ELR (cell line): ENCODE data around the gene LYSMD3.
"Not testable (repeated sequence)": the region's sequence is repeated elsewhere in the genome, so short reads cannot be mapped to it uniquely, and the experiment has no call there.

Source experiments
- DNase-seq: peaks from one replicate; pipeline ENCODE4 v3.0.0-alpha.2; 2015; ENCODE audit warnings: low read depth

The LYSMD3 gene

DNA sequence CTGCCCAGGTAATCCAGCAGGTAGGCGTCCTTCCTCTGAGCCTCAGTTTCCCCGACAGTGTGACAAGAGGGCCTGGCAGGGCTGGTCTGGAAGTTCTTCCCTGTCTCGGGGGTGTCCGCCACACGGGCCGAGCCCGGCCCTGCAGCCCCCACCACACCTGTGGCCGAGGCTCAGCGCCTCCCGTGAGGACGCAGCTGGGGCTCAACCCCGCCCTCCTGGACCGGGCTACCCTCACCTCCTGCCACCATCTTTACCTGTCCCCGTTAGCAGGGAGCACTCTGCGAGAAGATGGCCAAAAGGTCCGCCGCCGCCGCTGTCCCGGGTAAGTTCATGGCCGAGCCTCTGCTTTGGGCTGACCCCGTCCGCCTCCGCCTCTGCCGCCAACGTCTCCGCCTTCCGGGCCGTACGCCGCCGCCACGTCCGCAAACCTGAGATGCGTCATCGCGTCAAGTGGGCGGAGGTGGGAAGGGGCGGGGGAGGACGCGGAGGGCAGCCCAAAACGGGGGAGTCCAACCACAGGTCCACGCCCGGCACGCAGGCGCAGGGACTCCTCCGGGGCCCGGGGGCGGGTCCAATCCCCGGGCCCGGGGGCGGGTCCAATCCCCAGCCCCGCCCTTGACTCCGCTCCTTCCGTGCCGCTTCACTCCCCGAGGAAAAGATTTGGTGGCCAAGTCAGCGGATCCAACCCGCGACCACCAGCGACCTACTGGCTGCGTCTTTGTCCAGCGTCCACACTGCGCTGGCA is at the start of gene LYSMD3:
TSS of gene LYSMD3 (minus strand) at position 391 of the 745 bp plus-strand sequence. CDS start 4,295 bp downstream, outside the sequence.
- DNase-seq, result peak; percentile 97

DNA sequence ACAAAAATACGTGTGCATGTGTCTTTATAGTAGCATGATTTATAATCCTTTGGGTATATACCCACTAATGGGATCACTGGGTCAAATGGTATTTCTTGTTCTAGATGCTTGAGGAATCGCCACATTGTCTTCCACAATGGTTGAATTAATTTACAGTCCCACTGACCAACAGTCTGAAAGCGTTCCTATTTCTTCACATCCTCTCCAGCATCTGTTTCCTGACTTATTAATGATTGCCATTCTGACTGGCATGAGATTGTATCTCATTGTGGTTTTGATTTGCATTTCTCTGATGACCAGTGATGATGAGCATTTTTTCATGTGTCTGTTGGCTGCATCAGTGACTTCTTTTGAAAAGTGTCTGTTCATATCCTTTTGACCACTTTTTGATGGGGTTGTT is 47.2 kb upstream of the LYSMD3 start:
- DNase-seq, result not testable (repeated sequence)

DNA sequence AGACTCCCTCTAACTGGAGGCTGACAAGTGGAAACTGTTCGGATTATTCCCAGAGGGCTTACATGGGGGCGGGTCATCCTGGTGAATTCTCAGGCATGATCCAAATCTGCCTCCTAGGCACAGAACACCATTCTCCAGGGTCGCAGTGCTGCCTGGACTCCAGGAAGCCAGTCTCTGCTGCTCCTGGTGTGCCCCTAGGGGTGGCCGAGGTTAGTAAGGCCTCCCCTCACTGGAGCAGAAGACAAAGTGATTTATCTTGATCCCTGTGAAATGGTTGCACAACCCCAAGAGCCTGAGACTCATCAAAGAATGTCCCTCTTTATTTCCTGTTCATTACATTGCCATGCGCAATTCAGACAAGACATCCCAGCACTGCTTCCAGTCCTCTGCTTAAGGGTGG is 46.3 kb upstream of the LYSMD3 start:
- no peak for DNase-seq

DNA sequence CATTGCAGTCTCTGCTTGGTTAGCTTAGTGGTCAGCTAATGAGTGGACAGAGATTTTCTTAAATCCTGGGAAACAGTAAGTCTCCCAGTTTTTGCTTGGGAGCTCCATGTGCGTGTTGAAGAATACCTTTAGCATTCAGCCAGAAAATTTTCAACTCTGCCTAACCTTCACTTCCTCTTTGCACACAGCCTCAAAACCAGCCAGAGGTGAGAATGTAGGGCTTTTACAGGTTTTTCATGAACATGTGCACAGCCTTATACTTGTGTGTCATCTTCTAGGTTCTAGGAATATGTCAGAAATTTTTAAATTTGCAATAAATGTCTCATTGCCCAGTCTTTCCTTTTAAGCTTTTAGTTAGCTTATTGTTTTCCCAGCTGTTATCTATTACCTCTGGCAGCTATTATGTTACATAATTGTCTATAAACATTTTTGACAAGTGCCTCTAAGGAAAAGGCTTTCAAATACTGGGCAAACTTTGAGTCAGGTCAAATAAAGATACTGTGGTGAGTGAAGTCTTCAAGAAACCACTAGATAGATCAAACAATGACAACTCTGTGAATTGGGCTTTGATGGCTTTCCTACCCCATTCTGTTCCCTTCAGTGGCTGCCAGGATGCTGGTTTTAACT is 41.9 kb upstream of the LYSMD3 start:
- DNase-seq, result no peak

DNA sequence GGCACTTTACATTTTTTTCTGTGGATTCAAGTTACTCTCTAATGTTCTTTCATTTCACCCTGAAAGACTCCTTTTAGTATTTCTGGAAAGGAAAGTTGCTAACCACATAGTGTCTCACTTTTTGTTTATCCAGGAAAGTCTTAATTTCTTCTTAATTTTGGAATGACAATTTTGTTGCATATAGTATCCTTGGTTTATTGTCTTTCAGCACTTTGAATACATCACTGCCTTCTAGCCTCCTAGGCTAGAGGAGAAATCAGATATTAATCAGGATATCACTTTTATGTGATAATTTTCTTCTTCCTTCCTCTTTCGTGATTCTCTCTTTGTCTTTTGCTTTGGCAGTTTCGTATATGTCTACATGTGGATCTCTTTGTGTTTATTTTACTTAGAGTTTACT is 40.6 kb upstream of the LYSMD3 start:
- no peak for DNase-seq

DNA sequence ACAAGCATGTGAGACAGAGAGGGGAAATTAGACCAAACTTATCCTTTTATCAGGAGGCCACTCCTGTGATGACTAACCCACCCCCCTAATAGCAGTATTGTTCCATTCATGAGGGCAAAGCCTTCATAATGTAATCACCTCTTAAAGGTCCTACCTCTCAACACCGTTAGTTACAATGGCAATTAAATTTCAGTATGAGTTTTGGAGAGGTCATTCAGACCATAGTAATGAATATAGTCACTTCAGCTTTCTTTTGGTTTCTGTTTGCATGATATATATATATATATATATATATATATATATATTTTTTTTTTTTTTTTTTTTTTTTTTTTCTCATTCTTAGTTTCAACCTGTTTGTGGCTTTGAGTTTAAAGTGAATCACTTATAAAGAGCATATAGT is 39.7 kb upstream of the LYSMD3 start:
- no peak for DNase-seq

DNA sequence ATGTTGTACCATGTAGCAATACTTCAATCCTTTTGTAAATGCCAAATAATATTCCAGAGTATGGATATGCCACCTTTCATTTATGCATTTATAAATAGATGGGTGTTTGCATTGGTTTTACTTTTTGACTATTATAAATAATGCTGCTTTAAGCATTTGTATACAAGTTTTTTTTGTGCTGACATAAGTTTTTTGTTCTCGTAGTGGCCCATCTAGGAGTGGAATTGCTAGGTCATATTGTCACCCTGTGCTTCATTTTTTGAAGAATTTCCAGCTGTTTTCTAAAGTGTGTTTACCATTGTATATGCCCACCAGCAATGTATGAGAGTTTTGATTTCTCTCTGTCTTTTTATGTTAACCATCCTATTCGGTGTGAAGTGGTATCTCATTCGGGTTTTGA is 36.1 kb upstream of the LYSMD3 start:
- DNase-seq, result no peak

DNA sequence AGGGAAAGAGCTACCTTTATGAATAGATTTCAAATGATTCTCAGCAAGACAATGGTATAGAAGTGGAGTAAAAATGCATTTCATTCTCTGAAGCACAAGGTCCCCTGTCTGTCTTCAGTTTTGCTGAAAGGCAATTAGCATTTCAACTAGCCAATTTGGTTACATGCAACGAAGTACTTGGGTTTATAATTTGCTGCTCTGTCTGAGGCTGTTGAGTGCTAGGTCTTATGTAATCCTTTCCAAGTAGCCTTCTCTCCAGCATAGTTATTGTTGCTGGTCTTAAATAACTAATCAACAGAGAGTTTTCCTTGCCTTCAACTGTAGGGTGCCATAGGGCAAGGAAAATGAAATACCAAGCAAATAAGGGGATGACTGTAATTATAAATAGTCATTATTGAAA is 33.7 kb upstream of the LYSMD3 start:
- DNase-seq, result no peak

DNA sequence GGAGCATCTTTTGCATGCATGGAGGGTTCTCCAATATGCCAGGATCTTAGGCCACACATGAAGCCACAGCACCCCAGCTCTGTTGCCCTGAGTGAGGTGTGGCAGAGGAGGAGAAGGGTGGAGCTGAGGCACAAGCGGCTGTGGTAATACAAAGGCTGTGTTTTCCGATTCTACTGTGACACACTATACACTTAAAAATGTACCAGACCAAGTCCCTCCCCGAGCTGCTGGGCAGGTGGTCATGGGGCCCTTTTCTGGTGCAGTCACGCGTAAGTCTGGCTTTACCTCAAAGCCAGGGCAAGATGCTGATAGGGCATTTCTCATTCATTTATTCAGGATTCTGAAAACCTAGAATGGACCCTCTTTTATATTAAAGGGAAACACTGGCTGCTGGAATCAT is 33.0 kb upstream of the LYSMD3 start:
- no peak for DNase-seq

DNA sequence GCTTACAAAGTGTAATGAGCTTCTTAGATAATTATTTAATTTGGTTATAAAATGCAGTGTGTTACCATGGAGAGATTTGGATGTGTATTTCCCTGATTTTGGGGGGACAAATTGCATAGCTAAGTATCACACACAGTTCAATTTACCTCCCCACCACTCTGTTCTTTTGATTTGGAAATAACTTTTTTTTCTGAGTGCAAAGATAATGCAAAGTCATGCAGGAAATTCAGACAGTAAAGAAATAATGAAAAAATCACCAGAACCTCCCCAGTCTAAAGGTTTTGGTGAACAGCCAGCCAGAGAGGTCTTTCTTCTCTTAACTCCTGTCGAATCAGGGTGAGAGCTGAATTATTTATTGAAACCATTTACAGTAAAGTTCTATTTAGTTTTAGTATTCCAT is 32.4 kb upstream of the LYSMD3 start:
- no peak for DNase-seq

DNA sequence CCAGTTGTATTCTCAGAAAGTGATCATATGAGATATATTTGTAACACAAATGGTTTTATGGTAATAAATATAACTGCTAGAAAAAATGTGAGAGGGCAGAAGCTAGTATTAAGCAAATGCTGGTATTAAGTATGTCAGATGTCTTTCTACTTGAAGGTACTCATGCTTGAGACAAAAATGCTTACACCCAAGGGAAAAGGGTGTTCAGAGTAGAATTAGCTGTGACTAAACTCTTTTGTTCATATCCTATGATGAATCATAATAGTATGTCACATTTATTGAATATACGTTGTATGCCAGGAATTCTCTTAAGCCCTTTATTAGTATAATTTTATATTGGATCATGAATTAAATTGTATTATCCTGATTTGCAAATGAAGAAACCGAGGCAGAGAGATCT is 31.4 kb upstream of the LYSMD3 start:
- peak; percentile 4 for DNase-seq

DNA sequence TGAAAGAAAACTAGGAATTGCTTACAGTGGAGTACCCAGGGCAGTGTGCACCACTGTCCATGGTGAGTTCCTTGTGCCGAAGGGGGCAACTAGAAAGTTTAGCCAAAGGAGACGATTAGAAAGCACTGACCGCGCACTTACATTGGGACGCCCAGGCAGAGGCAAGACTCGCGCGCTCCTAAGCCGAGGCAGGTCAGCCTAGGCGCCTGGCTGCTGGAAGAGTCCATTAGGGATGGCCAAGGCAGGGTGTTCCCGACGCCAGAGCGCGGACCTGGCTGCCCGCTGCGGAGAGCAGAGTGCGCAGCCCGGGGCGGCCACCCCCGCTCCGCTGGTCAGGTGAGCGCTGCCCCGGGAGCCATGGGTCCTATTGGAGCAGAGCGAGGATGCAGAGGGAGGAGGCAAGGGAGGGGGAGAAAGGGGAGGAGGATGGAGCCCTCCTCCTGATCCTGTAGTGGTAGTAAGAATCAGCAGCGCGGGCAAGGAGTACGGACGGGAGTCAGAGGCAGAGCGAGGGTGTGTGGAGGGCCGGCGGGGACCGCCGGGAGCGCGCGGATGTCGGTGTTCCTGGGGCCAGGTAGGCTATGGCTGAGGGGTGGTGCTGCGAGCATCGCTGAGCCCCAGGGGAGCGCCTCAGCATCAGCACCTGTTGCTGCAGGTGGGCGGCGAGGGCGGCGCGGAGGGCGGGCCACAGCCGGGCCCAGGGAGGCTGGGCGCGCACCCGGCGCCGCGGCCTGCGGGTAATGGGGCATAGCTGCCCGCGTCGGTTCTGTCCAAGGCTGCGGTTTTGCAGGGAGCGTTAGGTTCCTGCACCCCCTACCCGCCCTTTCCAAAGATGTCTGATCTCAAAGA is 29.2 kb upstream of the LYSMD3 start, which contains the start of gene ADGRV1:
TSS of gene ADGRV1 (plus strand) at position 454 of the 849 bp plus-strand sequence. CDS start at position 553, 99 bp downstream.
- peak; percentile 38 for DNase-seq

DNA sequence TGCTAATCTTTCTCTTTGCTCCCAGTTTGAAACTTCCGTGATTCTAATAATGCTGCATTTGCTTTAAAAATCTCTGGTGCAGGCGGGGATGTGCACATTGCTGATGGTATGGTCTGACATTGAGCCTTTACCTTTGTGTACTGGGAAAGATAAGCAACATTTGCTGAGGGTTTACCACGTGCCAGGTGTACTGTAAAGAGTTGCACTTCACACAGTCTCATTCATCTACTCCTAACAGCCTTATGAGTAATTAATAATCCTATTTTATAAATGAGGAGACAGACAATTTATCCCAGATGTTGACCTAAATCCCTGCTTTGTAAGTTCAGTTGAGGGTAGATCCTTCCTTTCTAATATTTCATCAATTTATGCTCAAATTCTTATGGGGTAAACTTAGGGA is 28.5 kb upstream of the LYSMD3 start:
- DNase-seq, result no peak

DNA sequence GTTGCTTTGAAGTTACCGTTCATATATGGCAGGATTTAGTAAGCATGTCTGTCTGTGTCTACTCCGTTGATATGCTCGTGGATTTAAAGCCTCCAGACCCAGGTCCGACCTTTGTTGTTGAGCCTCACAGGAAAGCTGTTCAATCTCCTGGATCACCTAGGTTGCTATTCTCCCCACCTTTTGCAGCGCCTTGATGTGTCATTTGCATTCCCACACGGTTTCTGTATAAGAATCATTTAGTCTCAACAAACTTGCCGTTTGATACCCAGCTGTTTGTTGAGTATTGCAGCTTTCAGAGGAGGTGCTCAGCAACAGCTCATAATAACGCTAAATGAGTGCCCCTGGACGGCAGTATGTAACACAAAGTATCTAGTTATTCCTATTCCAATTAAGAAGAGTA is 28.0 kb upstream of the LYSMD3 start:
- DNase-seq, result no peak

DNA sequence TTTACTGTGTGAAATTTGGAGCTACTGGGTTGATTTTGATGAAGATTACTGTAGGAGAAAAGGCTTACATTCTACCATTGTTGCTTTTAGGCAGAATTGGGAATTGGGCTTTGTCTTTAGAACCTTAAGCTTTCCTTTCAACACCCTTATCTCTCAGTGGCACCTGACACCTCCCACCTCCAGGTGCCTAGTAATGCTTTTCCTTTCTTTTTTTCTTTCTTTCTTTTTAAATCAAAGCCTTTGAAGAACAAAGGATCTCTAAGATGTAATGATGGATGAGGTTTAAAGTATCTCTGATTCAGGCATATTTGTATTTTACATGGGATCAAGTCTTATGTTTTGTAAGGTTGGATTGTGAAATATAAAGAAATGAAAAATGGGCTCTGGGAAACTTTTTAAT is 26.3 kb upstream of the LYSMD3 start:
- no peak for DNase-seq

DNA sequence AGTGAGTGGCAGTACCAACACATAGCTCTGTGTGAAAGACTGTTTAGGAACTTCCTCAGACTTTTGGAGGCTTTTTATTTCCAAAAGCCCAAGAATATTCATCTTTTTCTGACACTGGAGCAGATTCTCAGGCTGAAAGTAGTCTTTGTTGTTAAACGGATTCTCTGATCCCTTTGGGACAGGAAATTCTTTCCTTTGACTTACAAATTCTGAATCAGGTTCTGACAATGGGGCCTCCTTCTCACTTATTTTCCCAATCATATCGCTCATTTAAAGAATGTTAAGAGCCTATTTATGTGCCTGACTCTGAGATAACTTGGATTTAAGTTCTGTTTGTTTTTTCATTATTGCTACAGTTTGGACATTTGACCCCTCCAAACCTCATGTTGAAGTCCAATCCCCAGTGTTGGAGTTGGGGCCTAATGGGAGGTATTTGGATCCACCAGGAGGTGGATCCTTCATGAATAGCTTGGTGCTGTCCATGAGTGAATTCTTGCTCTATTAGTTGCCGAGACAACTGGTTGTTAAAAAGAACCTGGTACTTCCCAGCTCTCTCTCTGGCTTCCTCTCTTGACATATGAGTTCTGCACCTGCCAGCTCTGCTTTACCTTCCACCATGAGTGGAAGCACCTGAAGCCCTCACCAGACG is 25.1 kb upstream of the LYSMD3 start:
- no peak for DNase-seq

DNA sequence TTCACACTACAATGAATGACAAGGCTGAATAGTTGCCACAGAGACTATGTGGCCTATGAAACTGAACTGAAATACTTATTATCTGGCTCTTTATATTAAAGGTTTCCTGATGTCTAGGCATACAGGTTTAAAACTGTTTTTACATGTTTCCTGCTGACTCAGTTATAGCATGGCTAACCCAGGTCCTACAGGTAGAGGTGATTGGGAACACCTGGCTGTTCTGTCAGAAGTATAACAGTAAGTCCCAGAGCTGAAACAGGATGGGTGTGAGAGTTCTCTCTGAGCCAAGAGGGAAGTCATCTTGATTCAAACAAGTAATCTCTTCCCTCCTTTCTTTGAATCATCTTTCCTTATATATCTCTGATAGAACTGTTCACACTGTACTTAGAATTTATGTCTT is 24.3 kb upstream of the LYSMD3 start:
- DNase-seq, result no peak

DNA sequence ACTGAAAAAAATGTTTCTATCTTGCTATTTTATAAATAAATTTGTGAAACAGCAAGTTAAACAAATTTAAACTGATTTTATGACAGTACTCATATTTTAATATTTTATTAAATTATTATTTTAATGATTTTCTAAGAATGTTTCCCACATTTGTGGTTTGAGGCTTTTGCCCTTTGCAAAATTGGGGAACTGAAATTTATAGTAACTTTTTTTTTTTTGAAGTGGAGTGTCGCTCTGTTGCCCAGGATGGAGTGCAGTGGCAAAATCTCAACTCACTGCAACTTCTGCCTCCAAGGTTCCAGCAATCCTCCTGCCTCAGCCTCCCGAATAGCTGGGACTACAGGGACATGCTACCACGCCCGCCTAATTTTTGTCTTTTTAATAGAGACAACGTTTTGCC is 22.0 kb upstream of the LYSMD3 start:
- DNase-seq, result no peak

DNA sequence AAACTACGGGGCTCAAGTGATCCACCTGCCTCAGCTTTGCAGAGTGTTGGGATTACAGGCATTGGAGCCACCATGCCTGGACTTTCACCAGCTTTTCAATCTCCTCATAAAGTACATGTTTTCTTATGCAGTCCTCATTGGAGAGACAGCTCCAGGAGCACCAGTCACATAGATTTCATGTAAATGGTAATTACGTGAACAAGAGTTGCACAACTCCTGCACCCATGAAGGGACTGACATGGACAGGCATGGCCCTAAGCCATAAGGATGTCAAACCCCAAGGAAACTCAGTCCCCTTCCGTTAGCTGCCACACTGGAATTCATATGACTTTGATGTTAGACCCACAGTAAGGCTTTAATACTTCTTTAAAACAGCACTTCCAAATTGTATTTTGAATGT is 21.6 kb upstream of the LYSMD3 start:
- DNase-seq, result no peak

DNA sequence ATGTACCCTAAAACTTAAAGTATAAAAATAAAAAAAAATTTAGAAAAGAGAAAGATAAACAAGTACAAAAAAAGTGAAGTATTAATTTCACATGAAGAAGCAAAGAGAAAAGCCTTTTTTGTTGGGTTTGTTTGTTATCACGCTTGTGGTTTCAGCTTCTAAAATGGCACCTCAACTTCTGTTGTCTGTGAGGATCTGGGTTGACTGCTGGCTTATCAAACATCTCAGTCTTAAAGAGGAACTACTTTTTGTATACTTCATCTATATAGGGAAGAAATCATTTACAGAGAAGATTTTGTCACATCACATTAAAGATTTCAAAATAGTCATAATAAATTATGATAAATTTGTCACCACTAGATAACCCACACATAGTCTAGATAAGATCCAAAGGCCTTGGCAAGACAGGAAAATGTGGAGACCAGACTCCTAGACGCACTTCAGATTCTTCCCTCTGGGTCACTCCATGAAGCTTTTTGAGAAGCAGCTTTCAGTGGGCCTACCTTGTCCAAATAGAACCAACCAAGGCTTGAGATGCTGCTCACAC is 20.4 kb upstream of the LYSMD3 start:
- no peak for DNase-seq

DNA sequence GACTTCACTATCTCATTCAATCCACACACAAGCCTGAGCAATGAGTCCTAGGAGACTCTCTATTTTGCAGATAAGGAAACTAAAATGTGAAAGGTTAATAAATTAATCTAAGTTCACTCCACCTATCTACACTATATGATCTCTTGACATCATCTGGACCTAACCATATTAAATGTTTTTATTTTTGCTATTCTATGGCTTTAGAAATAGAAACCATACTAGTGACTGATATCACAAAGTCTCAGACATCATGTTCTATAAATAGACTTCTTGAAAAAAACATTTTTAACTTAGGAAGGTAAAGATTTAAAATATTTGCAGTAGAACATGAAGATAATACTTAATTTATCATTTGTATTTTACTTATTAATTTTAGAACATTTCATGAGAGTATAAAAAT is 19.8 kb upstream of the LYSMD3 start:
- no peak for DNase-seq

DNA sequence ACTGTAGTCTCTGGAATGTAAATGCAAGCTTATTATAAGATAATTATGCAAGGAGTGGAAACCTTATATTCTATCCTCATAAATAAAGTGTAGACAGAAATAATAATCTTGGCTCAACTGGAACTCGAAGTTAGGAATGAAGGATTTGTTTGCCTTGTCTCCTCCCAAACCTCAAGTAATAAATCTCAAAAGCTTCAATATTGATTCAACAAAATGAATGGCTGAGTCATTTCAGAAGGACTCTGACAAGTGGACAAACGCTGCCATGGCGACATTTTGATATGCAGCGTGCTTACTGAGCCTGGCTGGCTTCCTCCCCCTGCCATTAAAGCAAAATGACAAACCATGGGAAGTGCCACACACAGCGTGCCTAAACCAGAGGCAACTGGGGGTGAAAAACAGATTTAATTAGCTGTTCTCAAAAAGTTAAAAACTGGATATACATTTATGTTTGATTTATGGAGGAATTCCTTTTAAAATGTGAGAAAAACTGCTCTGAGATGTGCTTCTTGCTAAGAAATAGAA is 18.7 kb upstream of the LYSMD3 start:
- DNase-seq, result no peak
